ENCODE results near the gene KRTAP10-1. TPM values are rescaled to one million over a fixed set of nuclear protein-coding genes. Genes with fewer than 3 reads are reported as not detected.
"Not testable (repeated sequence)": the region's sequence is repeated elsewhere in the genome, so short reads cannot be mapped to it uniquely, and the experiment has no call there.

KRTAP10-1 gene
- polyA plus RNA-seq, 3 donors from 2014 or later, result not detected

DNA sequence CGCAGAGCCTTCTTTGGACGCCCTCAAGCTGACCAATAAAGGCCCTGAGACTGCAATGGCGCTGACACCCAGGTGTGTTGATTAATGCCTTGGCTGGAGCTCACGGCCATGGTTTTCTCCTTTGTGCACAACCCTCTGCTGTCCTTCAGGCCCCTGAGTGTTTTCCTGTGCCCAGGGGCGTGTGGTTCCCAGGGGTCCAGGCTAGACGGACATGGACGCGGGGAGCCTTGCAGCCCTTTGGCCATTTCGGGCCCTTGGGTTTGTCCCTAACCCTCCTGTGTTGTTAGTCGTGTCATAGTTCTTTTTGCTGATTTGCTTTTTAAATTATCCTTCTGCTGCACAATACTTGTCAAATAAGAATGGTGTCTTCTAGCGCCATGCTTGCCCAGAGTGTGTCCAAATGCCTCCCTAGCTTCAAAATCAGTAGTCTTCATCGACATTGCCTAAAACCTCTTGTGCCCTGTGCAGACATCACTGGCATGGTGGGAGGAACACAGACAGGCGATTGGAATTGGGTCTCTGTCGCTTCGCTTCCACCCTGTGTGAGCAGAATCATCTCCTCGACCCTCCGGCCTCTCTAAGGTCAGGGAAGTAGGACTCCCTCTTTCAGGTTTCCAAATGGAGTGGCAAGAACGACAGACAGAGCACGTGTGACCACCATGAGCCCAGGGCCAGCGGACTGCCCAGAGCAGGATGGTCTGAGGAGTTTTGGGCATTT lies 35.5 kb upstream of the KRTAP10-1 start:
- Mint-ChIP-seq H3K4me1 (no peaks in the 10 kb centered on the region), H3K27ac (no peak overlapping the region), H3K4me3 (no peak overlapping the region), H3K36me3 (peaks cover 0 to 6% (median 3%) of the 10 kb centered on the region in 3 donors), H3K27me3 (ENCODE audit: low read depth in 3 of 3) (peaks cover 7 to 8% (median 7%) of the 10 kb centered on the region in 3 donors), H3K9me3 (peaks cover 0 to 14% (median 5%) of the 10 kb centered on the region in 6 donors)
- DNase-seq, result no peak

DNA sequence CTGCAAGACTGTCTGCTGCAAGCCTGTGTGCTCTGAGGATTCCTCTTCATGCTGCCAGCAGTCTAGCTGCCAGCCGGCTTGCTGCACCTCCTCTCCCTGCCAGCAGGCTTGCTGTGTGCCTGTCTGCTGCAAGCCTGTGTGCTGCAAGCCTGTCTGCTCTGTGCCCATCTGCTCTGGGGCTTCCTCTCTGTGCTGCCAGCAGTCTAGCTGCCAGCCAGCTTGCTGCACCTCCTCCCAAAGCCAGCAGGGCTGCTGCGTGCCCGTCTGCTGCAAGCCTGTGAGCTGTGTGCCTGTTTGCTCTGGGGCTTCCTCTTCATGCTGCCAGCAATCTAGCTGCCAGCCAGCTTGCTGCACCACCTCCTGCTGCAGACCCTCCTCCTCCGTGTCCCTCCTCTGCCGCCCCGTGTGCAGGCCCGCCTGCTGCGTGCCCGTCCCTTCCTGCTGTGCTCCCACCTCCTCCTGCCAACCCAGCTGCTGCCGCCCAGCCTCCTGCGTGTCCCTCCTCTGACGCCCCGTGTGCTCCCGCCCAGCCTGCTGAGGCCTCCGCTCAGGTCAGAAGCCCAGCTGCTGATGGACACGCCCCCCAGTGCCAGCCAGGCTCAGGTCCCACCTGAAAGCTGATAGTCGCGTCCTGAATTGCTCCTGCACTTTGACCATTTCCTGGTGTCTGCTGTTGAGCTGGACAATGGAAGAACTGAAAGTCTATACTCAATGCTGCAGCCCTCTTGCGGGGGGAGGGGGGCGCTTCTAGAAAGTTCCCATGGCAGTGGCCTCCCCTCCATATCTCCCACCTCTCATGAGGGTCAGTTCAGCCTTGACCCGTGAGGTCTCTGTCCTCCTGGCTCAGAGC lies 34.7 kb upstream of the KRTAP10-1 start:
- Mint-ChIP-seq H3K4me3 (no peak overlapping the region), H3K4me1 (no peaks in the 10 kb centered on the region), H3K36me3 (peaks cover 0 to 6% (median 3%) of the 10 kb centered on the region in 3 donors), H3K27me3 (ENCODE audit: low read depth in 3 of 3) (peaks cover 4 to 8% (median 8%) of the 10 kb centered on the region in 3 donors), H3K9me3 (peaks cover 0 to 11% (median 4%) of the 10 kb centered on the region in 6 donors), H3K27ac (no peak overlapping the region)
- no peak for DNase-seq

DNA sequence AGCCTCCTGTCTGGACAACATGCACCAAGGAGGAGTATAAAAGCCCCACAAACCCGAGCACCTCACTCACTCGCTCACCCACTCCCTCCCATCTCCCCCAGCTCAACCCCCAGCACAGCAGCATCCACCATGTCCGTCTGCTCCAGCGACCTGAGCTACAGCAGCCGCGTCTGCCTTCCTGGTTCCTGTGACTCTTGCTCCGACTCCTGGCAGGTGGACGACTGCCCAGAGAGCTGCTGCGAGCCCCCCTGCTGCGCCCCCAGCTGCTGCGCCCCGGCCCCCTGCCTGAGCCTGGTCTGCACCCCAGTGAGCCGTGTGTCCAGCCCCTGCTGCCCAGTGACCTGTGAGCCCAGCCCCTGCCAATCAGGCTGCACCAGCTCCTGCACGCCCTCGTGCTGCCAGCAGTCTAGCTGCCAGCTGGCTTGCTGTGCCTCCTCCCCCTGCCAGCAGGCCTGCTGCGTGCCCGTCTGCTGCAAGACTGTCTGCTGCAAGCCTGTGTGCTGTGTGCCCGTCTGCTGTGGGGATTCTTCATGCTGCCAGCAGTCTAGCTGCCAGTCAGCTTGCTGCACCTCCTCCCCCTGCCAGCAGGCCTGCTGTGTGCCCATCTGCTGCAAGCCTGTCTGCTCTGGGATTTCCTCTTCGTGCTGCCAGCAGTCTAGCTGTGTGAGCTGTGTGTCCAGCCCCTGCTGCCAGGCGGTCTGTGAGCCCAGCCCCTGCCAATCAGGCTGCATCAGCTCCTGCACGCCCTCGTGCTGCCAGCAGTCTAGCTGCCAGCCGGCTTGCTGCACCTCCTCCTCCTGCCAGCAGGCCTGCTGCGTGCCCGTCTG lies 33.8 kb upstream of the KRTAP10-1 start, which contains the start of gene KRTAP10-4:
KRTAP10-4 (plus strand) TSS at position 100 of the 827 bp plus-strand sequence; CDS start at position 130, 30 bp downstream.
- H3K9me3 Mint-ChIP-seq, result peaks cover 0 to 11% (median 3%) of the 10 kb centered on the region in 6 donors
- H3K27me3 Mint-ChIP-seq (ENCODE audit: low read depth in 3 of 3); H3K27ac Mint-ChIP-seq; DNase-seq; H3K4me3 Mint-ChIP-seq; H3K4me1 Mint-ChIP-seq; H3K36me3 Mint-ChIP-seq: not testable (repeated sequence)

DNA sequence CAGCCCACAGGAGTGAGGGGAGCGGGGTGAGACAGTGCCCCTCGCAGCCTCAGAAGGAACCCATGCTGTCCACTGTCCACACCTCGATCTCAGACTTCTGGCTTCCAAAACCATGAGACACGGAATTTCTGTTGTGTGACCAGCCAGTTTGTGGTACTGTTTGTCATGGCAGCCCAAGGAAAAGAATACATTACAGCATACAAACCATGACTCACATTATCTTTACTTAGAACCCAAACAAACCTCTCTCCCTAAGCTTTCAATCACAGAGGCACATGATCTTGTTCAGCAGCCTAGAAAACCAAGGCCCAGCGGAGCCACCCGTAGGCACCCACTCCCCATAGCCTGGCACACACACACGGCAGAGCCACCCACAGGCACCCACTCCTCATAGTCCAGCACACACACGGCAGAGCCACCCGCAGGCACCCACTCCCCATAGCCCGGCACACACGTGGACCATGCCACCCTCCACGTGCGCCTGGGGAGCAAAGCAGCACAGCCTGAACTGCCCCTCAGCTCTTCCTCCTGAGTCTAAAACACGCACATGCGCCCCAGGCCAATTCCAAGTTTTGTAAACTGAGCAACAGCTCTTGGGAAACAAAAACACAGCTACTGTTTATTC lies 33.1 kb upstream of the KRTAP10-1 start:
- Mint-ChIP-seq H3K9me3 (peaks cover 0 to 11% (median 3%) of the 10 kb centered on the region in 6 donors), H3K36me3 (peaks cover 0 to 3% (median 3%) of the 10 kb centered on the region in 3 donors), H3K4me3 (no peak overlapping the region), H3K4me1 (no peaks in the 10 kb centered on the region), H3K27ac (no peak overlapping the region), H3K27me3 (ENCODE audit: low read depth in 3 of 3) (peaks cover 8 to 10% (median 9%) of the 10 kb centered on the region in 3 donors)
- no peak for DNase-seq

DNA sequence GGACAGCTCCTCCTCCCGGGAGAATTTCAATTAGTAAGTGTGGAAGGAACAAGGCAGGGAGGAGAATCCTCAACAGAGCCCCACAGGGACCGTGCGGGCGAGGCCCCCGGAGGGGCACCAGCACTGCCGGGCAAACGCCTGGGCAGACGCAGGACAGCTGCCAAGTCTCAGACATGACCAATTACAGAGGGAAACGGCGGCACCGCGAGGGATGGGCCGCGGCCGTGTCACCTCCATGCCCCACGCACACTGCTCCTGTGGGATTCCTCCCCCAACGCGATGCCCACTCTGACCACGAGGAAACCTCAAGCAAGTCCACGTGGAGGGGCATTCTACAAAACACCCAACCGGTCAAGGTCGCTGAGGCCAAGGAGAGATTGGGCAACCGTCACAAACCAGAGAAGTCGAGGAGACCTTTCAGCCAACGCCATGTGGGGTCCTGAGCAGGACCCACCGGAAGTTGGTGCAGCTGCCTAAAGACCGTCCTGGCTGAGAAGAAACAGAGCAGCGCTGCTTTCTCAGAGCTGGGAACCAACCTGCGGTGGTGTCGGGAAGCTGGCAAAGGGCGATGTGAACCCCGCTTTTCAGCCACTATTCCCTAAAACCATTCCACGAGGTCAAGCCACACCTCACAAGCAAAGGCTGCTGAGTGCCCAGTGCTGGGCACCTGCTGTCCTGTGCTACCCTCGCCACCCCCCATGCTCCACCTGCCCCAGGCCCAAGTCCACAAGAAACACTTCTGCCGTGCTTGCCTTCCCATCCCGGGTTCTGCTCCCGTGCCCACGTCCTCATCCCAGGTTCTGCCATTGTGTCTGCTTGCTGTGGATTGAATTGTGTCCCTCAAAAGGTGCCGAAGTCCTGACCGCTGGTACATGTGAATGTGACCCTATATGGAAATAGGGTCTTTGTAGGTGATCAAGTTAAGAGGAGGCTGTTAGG lies 32.1 kb upstream of the KRTAP10-1 start:
- peaks cover 0 to 8% (median 2%) of the 10 kb centered on the region in 6 donors for H3K9me3 Mint-ChIP-seq
- H3K27me3 Mint-ChIP-seq (ENCODE audit: low read depth in 3 of 3), result peaks cover 8 to 13% (median 10%) of the 10 kb centered on the region in 3 donors
- DNase-seq, result no peak
- H3K4me3 Mint-ChIP-seq, result no peak overlapping the region
- no peak overlapping the region for H3K27ac Mint-ChIP-seq
- peaks cover 0 to under 1% (median 0%) of the 10 kb centered on the region in 3 donors for H3K36me3 Mint-ChIP-seq
- H3K4me1 Mint-ChIP-seq, result no peaks in the 10 kb centered on the region

DNA sequence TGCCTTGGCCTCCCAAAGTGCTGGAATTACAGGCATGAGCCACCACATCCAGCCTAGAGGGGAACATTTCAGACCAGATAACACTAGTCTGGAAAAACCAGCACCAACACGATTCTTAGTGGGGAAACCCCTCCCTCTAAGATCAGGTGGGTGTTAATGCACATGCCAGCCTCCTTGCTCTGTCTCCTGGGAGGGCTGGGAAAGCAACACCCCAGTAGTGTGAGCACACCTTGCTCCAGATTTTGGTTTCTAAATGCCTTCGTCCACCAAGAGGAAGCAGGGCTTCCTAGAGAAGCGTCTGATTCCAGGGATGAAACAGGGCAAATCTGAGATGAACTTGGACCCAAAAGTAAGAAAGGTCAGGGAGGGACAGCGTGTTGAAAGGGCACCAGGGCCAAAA lies 31.3 kb upstream of the KRTAP10-1 start:
- Mint-ChIP-seq H3K9me3 (peaks cover 0 to 4% (median 0%) of the 10 kb centered on the region in 6 donors), H3K4me3 (no peak overlapping the region), H3K27ac (no peak overlapping the region), H3K27me3 (ENCODE audit: low read depth in 3 of 3) (peaks cover 8 to 13% (median 8%) of the 10 kb centered on the region in 3 donors), H3K36me3 (no peaks in the 10 kb centered on the region), H3K4me1 (no peaks in the 10 kb centered on the region)
- DNase-seq, result no peak

DNA sequence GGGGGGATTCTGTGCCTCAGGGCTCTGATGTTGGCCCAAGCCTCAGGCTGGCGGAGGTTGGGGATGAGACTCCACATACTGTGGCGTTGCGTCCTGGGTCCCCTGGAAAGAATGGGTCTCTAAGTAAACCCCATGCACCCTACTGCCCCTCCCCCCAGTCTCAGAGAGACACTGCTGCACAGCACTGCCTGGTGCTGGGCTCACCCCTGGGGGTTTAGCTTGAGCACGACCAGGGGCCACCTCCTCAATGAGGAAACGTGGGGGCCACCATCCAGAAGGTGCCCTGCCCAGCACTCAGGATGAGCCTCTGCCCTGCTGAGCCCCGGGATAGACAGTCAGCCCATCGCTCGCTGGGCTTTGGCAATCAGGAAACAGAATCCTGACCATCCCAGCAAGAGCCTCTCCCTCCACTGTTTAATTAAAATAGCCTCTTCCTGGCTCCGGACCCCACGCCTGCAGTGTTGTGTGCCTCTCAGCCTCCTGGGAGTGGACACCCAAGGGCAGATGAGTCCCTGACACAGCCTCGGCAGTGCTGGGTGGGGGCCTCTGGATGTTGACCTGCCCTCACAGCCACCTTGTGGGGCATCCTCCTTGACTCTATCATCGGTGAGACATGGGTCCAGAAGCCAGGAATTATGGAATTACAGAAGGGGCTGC lies 30.0 kb upstream of the KRTAP10-1 start:
- H3K4me3 Mint-ChIP-seq, result no peak overlapping the region
- H3K9me3 Mint-ChIP-seq, result no peaks in the 10 kb centered on the region
- H3K27me3 Mint-ChIP-seq (ENCODE audit: low read depth in 3 of 3), result peaks cover 8 to 13% (median 8%) of the 10 kb centered on the region in 3 donors

GRCh38 chr21:44568667-44569556 lies 28.9 kb upstream of the KRTAP10-1 start:
- Mint-ChIP-seq H3K9me3 (no peaks in the 10 kb centered on the region), H3K4me1 (peaks cover 13 to 14% of the 10 kb centered on the region in 2 donors), H3K4me3 (no peak overlapping the region), H3K27ac (no peak overlapping the region), H3K36me3 (no peaks in the 10 kb centered on the region), H3K27me3 (ENCODE audit: low read depth in 3 of 3) (peaks cover 8 to 11% (median 8%) of the 10 kb centered on the region in 3 donors)
- no peak for DNase-seq

More for the DNA sequence above, 30.0 kb upstream of the KRTAP10-1 start:
- H3K27ac Mint-ChIP-seq, result peak overlapping the region in 1 of 6 donors; percentile 29
- peaks cover 5% of the 10 kb centered on the region in 2 donors for H3K4me1 Mint-ChIP-seq
- H3K36me3 Mint-ChIP-seq, result no peaks in the 10 kb centered on the region
- DNase-seq, result no peak

DNA sequence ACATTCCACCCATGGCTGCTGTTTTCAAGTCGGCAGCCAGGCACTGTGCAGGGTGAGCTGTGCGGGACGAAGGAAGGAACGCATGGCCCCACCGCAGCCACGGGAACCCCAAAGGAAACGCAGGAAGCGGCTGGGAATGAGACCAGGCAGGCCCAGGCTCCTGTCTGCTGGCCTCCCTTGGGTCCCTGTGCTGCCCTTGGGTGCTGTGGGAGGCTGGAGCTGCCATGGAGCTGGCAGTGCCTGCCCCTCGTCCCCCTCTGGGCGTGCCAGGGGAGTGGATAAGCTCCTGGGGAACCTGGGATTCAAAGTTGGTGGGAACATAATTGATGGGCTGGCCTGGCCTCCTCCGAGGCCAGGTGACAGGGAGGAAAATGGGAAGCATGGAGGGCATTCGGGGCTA lies 28.3 kb upstream of the KRTAP10-1 start:
- H3K27ac Mint-ChIP-seq, result no peak overlapping the region
- no peak for DNase-seq
- H3K27me3 Mint-ChIP-seq (ENCODE audit: low read depth in 3 of 3), result peaks cover 8 to 11% (median 8%) of the 10 kb centered on the region in 3 donors
- peaks cover 13 to 14% of the 10 kb centered on the region in 2 donors for H3K4me1 Mint-ChIP-seq
- no peaks in the 10 kb centered on the region for H3K36me3 Mint-ChIP-seq
- H3K9me3 Mint-ChIP-seq, result peaks cover 0 to under 1% (median 0%) of the 10 kb centered on the region in 6 donors
- H3K4me3 Mint-ChIP-seq, result no peak overlapping the region

DNA sequence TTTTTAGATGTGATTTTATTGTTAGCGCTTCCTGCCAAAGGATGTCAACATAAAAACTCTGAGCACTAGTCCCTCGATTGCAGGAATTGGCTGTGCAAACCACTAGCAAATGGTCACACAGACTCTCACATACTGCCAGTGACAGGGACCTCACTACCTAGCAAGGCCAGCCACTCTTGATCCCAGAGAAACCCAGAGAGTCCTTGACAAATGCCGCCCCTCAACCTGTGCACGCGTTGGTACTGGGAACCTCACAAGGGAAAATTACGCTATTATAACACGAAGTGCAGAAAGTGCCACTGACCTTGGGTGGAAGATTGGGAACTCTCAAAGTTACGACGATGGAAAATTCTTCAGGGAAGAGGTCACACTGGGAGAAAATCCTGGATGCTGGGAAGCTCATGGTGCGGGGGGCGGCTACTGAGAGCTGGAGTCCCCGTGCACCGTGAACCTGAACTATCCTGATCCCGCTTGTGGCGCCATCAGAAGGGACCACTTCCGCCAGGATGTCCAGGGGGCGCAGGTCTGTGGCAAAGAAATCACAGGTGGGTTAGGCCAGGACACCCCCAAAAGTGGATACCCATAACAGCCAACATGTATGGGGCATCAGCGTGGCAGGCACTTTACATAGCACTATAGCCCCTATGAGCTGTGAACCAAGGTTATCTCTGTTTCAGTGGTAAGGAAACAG lies 27.6 kb upstream of the KRTAP10-1 start:
- H3K4me1 Mint-ChIP-seq, result peaks cover 13 to 14% of the 10 kb centered on the region in 2 donors
- H3K4me3 Mint-ChIP-seq, result no peak overlapping the region
- no peaks in the 10 kb centered on the region for H3K36me3 Mint-ChIP-seq
- H3K27me3 Mint-ChIP-seq (ENCODE audit: low read depth in 3 of 3), result peaks cover 8 to 11% (median 8%) of the 10 kb centered on the region in 3 donors
- peaks cover 0 to 1% (median 0%) of the 10 kb centered on the region in 6 donors for H3K9me3 Mint-ChIP-seq
- no peak for DNase-seq
- peak overlapping the region in 1 of 6 donors; percentile 15 for H3K27ac Mint-ChIP-seq
